Measurements from ENCODE around the gene SS18.

Gene SS18

DNA sequence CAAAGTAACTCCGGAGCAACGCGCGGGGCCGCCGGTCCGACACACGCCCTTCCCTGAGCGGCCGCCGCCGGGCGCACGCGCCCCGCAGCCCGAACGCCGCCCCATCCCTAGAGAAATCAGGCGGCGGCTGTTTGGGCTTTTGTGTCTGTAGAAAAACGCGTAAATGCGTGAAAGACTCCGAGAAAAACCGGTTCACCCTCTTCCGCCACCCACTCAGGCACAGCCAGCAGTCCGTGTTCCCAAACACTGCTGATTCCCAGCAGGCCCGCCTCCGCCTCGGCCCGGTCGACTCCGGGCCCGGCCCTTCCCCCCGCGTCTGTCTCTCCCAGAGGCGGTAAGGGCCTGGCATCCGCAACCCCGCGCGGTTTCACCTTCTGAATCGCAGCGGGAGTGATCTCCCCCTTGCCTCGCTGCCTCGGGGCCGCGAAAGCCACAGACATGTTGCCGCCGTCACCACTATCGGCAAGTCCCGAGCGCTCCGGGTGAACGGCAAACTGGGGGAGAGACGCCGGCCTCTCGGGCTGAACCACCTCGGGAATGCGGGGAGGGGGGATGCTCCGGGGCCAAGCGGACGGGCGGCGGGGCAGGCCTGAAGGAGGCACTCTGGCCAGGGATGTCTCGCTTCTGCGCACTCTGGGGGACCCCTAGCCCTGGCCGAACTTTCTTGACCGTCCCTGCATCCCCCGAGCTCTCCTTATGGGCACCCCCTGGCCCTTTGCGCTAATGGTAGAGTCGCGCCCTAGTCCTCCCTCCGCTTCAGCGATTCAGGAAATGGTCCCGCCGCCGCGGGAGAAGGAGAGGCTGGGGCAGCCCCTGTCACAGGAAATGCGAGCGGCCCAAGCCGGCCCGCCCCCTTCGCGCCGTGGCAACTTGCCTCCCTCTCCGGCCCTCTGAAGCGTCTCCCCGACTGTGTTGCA, at the start of gene SS18:
Gene SS18 (minus strand): TSS at position 484 of the 917 bp plus-strand sequence. CDS start 44 bp downstream, at position 440.
- peak; percentile 93 for ATAC-seq
- TF ChIP-seq ZFP30 (CRISPR knock-in tag; IDR thresholded peaks at IDR 0.05) (no peak), ARNTL (CRISPR knock-in tag; IDR thresholded peaks at IDR 0.05; ENCODE audit: borderline replicate concordance, low read depth) (no peak), TCF4 (CRISPR knock-in tag; IDR thresholded peaks at IDR 0.05; ENCODE audit: borderline replicate concordance) (no peak), POU6F1 (CRISPR knock-in tag; IDR thresholded peaks at IDR 0.05; ENCODE audit: borderline replicate concordance, low read depth) (no peak), TSHZ2 (CRISPR knock-in tag; IDR thresholded peaks at IDR 0.05) (no peak; the same call in 1 of the 2 replicates), RARB (CRISPR knock-in tag; IDR thresholded peaks at IDR 0.05) (no peak), ZNF70 (CRISPR knock-in tag; IDR thresholded peaks at IDR 0.05) (no peak), ESRRG (CRISPR knock-in tag; IDR thresholded peaks at IDR 0.05) (no peak), PPARA (CRISPR knock-in tag; IDR thresholded peaks at IDR 0.05; ENCODE audit: borderline replicate concordance) (no peak), ZNF8 (CRISPR knock-in tag; IDR thresholded peaks at IDR 0.05) (no peak), ZFP3 (CRISPR knock-in tag; IDR thresholded peaks at IDR 0.05) (no peak), GLIS3 (CRISPR knock-in tag; IDR thresholded peaks at IDR 0.05) (no peak), OSR1 (CRISPR knock-in tag; IDR thresholded peaks at IDR 0.05) (no peak), CSDC2 (CRISPR knock-in tag; IDR thresholded peaks at IDR 0.05) (no peak)
- TF ChIP-seq, protein P1, sequence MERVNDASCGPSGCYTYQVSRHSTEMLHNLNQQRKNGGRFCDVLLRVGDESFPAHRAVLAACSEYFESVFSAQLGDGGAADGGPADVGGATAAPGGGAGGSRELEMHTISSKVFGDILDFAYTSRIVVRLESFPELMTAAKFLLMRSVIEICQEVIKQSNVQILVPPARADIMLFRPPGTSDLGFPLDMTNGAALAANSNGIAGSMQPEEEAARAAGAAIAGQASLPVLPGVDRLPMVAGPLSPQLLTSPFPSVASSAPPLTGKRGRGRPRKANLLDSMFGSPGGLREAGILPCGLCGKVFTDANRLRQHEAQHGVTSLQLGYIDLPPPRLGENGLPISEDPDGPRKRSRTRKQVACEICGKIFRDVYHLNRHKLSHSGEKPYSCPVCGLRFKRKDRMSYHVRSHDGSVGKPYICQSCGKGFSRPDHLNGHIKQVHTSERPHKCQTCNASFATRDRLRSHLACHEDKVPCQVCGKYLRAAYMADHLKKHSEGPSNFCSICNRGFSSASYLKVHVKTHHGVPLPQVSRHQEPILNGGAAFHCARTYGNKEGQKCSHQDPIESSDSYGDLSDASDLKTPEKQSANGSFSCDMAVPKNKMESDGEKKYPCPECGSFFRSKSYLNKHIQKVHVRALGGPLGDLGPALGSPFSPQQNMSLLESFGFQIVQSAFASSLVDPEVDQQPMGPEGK (CRISPR knock-in tag; IDR thresholded peaks at IDR 0.05; ENCODE audit: borderline replicate concordance): no peak
- TF ChIP-seq, protein P2, sequence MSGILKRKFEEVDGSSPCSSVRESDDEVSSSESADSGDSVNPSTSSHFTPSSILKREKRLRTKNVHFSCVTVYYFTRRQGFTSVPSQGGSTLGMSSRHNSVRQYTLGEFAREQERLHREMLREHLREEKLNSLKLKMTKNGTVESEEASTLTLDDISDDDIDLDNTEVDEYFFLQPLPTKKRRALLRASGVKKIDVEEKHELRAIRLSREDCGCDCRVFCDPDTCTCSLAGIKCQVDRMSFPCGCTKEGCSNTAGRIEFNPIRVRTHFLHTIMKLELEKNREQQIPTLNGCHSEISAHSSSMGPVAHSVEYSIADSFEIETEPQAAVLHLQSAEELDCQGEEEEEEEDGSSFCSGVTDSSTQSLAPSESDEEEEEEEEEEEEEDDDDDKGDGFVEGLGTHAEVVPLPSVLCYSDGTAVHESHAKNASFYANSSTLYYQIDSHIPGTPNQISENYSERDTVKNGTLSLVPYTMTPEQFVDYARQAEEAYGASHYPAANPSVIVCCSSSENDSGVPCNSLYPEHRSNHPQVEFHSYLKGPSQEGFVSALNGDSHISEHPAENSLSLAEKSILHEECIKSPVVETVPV (CRISPR knock-in tag; IDR thresholded peaks at IDR 0.05): no peak

- TF ChIP-seq, protein P3, sequence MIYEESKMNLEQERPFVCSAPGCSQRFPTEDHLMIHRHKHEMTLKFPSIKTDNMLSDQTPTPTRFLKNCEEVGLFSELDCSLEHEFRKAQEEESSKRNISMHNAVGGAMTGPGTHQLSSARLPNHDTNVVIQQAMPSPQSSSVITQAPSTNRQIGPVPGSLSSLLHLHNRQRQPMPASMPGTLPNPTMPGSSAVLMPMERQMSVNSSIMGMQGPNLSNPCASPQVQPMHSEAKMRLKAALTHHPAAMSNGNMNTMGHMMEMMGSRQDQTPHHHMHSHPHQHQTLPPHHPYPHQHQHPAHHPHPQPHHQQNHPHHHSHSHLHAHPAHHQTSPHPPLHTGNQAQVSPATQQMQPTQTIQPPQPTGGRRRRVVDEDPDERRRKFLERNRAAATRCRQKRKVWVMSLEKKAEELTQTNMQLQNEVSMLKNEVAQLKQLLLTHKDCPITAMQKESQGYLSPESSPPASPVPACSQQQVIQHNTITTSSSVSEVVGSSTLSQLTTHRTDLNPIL (CRISPR knock-in tag; IDR thresholded peaks at IDR 0.05; ENCODE audit: low read depth): no peak
- TF ChIP-seq RARB (CRISPR knock-in tag; IDR thresholded peaks at IDR 0.05) (no peak), GLIS3 (CRISPR knock-in tag; IDR thresholded peaks at IDR 0.05) (no peak), BACH2 (CRISPR knock-in tag; IDR thresholded peaks at IDR 0.05; ENCODE audit: borderline replicate concordance) (no peak), ZFP3 (CRISPR knock-in tag; IDR thresholded peaks at IDR 0.05) (no peak), ESRRG (CRISPR knock-in tag; IDR thresholded peaks at IDR 0.05) (no peak), ZNF70 (CRISPR knock-in tag; IDR thresholded peaks at IDR 0.05) (no peak), OSR1 (CRISPR knock-in tag; IDR thresholded peaks at IDR 0.05) (no peak), ISL1 (CRISPR knock-in tag; IDR thresholded peaks at IDR 0.05) (no peak), TOX (CRISPR knock-in tag; IDR thresholded peaks at IDR 0.05; ENCODE audit: borderline replicate concordance) (no peak), ZNF565 (CRISPR knock-in tag; conservative IDR thresholded peaks at IDR 0.05; ENCODE audit: low read depth) (no peak), TSHZ2 (CRISPR knock-in tag; IDR thresholded peaks at IDR 0.05) (no peak)
- TF ChIP-seq, protein P1 (CRISPR knock-in tag; IDR thresholded peaks at IDR 0.05; ENCODE audit: borderline replicate concordance): no peak
- TF ChIP-seq, protein P2 (CRISPR knock-in tag; IDR thresholded peaks at IDR 0.05): no peak
- no peak for ATAC-seq
These were observed 45.1 kb upstream of the SS18 start for GRCh38 chr18:26135548-26135947.

Data from SK-N-SH treated with all-trans-retinoic acid at 6 μM for 48 hours (cell line).